NCI-H2227 (cell line): ENCODE measurements around the gene BCL2A1.
"Not testable (repeated sequence)": the region's sequence is repeated elsewhere in the genome, so short reads cannot be mapped to it uniquely, and the experiment has no call there.

ENCODE experiments used
- DNase-seq: peaks from one replicate; lab custom pipeline; 2025; ENCODE audit not compliant: unreplicated experiment; lab: John Stamatoyannopoulos, UW

Gene BCL2A1

GRCh38 chr15:79989682-79990081, 18.7 kb upstream of the BCL2A1 start:
- DNase-seq: no peak

GRCh38 chr15:79989183-79989582, 18.2 kb upstream of the BCL2A1 start:
- no peak for DNase-seq

GRCh38 chr15:79988448-79989117, 17.6 kb upstream of the BCL2A1 start:
- DNase-seq: no peak

- DNase-seq: no peak
Observed at GRCh38 chr15:79987969-79988368, 17.0 kb upstream of the BCL2A1 start.

GRCh38 chr15:79987569-79987955, 16.6 kb upstream of the BCL2A1 start:
- DNase-seq: no peak

GRCh38 chr15:79981831-79982455, 10.9 kb upstream of the BCL2A1 start:
- DNase-seq: no peak

- no peak for DNase-seq
Observed at GRCh38 chr15:79978655-79979514, 7.9 kb upstream of the BCL2A1 start.

GRCh38 chr15:79978260-79978654, 7.3 kb upstream of the BCL2A1 start:
- DNase-seq: no peak

GRCh38 chr15:79977431-79978054, 6.5 kb upstream of the BCL2A1 start:
- no peak for DNase-seq

- no peak for DNase-seq
Observed at GRCh38 chr15:79973456-79974195, 2.6 kb upstream of the BCL2A1 start.

GRCh38 chr15:79972863-79973262, 1.9 kb upstream of the BCL2A1 start:
- DNase-seq: no peak

- DNase-seq: no peak
Observed at GRCh38 chr15:79970181-79970580, 815 bp downstream of the BCL2A1 start.

GRCh38 chr15:79969146-79969545, 1.9 kb downstream of the BCL2A1 start:
- no peak for DNase-seq

- DNase-seq: no peak
Observed at GRCh38 chr15:79967298-79968182, 3.5 kb downstream of the BCL2A1 start.

GRCh38 chr15:79966634-79967297, 4.2 kb downstream of the BCL2A1 start:
- DNase-seq: no peak

GRCh38 chr15:79965846-79966630, 5.0 kb downstream of the BCL2A1 start:
- no peak for DNase-seq

GRCh38 chr15:79964232-79964805, 6.7 kb downstream of the BCL2A1 start:
- DNase-seq: no peak

- not testable (repeated sequence) for DNase-seq
Observed at GRCh38 chr15:79962921-79963320, 8.1 kb downstream of the BCL2A1 start.
